Panc1 (cell line): ENCODE data around the gene FCRL4.

Source experiments
- POLR2AphosphoS5 ChIP-seq: IDR thresholded peaks from 2 replicates; pipeline ENCODE4 v1.6.1; 2012; ENCODE audit warnings: mild to moderate bottlenecking, low read depth, low read length, moderate library complexity
- SIN3A ChIP-seq: IDR thresholded peaks from 2 replicates; pipeline ENCODE4 v1.6.1; 2012; ENCODE audit warnings: low read depth, mild to moderate bottlenecking, low read length, moderate library complexity, borderline replicate concordance; ENCODE audit not compliant: insufficient read depth
- TCF7L2 ChIP-seq: IDR thresholded peaks from 2 replicates; pipeline ENCODE4 v1.6.1; 2011; ENCODE audit warnings: mild to moderate bottlenecking, low read depth, low read length, inconsistent platforms
- TF ChIP-seq, protein P1 (sequence below): fragments of 450-650 bp; IDR thresholded peaks from 2 replicates; pipeline ENCODE4 v1.5.1; 2017; ENCODE audit warnings: mild to moderate bottlenecking
- TF ChIP-seq, protein P2 (sequence below), 2 experiments: IDR thresholded peaks; 2 replicates each; pipeline ENCODE4 v1.6.1; 2011 to 2012; ENCODE audit warnings: low read depth in 2 of 2, control low read depth in 1 of 2, low read length in 1 of 2, mild to moderate bottlenecking in 1 of 2, moderate library complexity in 1 of 2; ENCODE audit not compliant: insufficient read depth in 1 of 2

DNA sequence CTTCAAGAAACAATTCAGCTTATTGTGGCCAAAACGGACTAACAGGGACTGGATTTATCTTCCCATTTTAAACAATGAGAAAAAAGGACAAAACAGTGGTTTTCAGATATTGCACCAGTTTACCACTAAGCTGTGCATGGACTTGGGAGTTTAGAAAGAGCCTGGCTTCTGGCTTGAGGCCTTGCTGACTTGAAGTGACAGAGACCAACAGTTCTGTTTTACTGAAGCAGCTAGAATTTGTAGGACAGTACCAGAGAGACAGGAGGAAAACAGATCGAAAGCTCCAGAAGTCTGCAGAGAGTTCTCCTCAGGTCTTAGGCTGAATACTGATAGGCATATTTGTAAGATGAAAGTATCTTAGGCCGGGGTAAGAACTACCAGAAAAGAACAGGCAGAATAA, 20.5 kb downstream of the FCRL4 start:
- TF ChIP-seq, protein P1, sequence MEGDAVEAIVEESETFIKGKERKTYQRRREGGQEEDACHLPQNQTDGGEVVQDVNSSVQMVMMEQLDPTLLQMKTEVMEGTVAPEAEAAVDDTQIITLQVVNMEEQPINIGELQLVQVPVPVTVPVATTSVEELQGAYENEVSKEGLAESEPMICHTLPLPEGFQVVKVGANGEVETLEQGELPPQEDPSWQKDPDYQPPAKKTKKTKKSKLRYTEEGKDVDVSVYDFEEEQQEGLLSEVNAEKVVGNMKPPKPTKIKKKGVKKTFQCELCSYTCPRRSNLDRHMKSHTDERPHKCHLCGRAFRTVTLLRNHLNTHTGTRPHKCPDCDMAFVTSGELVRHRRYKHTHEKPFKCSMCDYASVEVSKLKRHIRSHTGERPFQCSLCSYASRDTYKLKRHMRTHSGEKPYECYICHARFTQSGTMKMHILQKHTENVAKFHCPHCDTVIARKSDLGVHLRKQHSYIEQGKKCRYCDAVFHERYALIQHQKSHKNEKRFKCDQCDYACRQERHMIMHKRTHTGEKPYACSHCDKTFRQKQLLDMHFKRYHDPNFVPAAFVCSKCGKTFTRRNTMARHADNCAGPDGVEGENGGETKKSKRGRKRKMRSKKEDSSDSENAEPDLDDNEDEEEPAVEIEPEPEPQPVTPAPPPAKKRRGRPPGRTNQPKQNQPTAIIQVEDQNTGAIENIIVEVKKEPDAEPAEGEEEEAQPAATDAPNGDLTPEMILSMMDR: no peak
- TF ChIP-seq SIN3A (no peak), POLR2AphosphoS5 (no peak), TCF7L2 (no peak)
- TF ChIP-seq, protein P2, sequence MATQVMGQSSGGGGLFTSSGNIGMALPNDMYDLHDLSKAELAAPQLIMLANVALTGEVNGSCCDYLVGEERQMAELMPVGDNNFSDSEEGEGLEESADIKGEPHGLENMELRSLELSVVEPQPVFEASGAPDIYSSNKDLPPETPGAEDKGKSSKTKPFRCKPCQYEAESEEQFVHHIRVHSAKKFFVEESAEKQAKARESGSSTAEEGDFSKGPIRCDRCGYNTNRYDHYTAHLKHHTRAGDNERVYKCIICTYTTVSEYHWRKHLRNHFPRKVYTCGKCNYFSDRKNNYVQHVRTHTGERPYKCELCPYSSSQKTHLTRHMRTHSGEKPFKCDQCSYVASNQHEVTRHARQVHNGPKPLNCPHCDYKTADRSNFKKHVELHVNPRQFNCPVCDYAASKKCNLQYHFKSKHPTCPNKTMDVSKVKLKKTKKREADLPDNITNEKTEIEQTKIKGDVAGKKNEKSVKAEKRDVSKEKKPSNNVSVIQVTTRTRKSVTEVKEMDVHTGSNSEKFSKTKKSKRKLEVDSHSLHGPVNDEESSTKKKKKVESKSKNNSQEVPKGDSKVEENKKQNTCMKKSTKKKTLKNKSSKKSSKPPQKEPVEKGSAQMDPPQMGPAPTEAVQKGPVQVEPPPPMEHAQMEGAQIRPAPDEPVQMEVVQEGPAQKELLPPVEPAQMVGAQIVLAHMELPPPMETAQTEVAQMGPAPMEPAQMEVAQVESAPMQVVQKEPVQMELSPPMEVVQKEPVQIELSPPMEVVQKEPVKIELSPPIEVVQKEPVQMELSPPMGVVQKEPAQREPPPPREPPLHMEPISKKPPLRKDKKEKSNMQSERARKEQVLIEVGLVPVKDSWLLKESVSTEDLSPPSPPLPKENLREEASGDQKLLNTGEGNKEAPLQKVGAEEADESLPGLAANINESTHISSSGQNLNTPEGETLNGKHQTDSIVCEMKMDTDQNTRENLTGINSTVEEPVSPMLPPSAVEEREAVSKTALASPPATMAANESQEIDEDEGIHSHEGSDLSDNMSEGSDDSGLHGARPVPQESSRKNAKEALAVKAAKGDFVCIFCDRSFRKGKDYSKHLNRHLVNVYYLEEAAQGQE (IDR thresholded peaks at IDR 0.05; ENCODE audit: insufficient read depth in 1 of 2, low read depth in 2 of 2, low read length in 1 of 2): no peak
